ENCODE measurements around the gene MICA.
"Not testable (repeated sequence)": the region's sequence is repeated elsewhere in the genome, so short reads cannot be mapped to it uniquely, and the experiment has no call there.

Gene MICA

DNA sequence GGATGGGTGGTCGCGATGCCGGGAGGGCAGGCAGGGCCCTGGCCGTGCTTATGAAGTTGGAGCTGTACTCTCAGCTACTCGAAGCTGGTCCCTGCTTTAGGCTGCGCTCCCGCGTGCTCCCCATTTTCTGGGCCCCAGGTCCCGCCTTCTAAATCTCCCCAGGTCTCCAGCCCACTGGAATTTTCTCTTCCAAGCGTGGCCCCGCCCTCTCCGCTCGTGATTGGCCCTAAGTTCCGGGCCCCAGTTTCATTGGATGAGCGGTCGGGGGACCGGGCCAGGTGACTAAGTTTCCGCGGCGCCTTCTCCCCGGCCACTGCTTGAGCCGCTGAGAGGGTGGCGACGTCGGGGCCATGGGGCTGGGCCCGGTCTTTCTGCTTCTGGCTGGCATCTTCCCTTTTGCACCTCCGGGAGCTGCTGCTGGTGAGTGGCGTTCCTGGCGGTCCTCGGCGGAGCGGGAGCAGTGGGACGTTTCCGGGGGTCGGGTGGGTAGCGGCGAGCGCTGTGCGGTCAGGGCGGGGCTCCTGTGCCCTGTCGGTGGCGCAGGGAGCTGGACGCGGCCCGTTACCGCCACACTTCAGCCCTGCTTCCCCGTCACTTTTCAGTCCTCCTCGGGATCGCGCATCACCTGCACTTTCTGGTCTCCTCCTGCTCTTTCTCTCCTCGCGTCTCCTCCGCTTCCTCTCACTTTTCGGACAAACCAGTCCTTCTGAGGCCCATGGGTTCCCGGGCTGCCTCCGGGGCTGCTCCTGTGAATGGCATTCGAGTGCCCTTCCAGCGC, at the start of gene MICA:
Gene MICA (plus strand): TSS at position 313 of the 778 bp plus-strand sequence. CDS start 38 bp downstream, at position 351.
- DNase-seq: peak; percentile 26

DNA sequence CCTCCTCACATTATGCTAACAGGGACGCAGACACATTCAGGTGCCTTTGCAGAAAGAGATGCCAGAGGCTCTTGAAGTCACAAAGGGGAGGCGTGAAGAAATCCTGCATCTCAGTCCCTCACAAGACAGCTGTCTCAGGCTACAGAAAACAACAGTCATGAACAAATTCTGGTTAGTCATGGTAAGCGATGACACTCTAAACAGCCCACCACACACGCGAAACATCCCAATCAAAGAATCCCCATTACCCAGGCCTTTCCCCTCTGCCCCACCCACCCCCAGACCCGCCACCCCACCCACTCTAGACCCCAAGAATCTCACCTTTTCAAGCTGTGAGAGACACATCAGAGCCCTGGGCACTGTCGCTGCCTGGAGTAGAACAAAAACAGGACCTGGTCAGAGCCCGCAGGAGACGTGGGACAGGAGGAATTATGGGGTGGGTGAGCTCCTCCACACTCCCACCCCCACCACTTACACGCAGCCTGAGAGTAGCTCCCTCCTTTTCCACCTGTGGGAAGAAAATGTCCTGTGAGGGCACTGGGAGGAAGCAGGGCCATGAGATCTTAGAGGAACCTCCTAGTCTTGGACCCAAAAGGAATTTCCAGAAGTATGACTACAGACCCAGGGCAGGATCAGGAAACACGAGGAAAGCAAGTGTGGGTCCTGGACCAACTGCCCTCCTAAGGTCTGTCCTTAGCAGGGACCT, 49.1 kb upstream of the MICA start:
- no peak for DNase-seq

DNA sequence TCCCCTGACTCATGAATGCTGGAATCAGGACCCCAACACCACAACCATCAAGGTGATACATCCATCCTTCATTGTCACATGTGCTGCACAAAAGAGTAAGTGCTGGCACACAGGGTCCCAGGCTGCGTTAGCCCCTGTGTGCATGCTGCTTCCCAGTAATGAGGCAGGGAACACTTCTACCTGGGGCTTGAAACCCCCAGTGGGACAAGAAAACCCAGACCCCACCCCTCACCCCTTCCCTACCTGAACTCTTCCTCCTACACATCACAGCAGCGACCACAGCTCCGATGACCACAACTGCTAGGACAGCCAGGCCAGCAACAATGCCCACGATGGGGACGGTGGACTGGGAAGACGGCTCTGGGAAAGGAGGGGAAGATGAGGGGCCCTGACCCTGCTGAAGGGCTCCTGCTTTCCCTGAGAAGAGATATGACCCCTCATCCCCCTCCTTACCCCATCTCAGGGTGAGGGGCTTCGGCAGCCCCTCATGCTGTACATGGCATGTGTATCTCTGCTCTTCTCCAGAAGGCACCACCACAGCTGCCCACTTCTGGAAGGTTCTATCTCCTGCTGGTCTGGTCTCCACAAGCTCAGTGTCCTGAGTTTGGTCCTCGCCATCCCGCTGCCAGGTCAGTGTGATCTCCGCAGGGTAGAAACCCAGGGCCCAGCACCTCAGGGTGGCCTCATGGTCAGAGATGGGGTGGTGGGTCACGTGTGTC, 48.4 kb upstream of the MICA start:
- no peak for DNase-seq

DNA sequence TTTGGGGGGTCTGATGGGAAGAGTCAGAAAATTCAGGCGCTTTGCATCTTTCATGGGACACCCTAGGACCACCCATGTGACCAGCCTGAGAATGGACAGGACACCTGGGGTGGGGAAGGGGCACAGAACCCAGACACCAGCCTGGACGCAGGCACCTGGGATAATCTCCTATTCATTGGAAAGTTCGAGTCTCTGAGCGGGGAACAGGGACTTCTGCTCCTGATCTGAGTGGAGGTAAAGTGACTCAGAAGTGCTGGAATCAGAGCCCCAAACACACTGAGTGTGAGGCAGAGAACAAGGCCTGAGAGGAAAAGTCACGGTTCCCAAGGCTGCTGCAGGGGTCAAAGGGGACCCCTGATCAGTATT, 47.8 kb upstream of the MICA start:
- DNase-seq: no peak

DNA sequence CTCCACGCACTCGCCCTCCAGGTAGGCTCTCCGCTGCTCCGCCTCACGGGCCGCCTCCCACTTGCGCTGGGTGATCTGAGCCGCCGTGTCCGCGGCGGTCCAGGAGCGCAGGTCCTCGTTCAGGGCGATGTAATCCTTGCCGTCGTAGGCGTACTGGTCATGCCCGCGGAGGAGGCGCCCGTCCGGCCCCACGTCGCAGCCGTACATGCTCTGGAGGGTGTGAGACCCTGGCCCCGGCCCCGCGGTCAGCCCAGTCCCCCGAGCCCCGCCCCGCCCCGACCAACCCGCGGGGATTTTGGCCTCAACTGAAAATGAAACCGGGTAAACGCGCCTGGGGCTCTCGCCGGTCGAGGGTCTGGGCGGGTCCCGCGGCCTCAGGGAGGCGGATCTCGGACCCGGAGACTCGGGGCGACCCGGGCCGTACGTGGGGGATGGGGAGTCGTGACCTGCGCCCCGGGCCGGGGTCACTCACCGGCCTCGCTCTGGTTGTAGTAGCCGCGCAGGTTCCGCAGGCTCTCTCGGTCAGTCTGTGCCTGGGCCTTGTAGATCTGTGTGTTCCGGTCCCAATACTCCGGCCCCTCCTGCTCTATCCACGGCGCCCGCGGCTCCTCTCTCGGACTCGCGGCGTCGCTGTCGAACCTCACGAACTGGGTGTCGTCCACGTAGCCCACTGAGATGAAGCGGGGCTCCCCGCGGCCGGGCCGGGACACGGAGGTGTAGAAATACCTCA, 47.0 kb upstream of the MICA start:
- no peak for DNase-seq

DNA sequence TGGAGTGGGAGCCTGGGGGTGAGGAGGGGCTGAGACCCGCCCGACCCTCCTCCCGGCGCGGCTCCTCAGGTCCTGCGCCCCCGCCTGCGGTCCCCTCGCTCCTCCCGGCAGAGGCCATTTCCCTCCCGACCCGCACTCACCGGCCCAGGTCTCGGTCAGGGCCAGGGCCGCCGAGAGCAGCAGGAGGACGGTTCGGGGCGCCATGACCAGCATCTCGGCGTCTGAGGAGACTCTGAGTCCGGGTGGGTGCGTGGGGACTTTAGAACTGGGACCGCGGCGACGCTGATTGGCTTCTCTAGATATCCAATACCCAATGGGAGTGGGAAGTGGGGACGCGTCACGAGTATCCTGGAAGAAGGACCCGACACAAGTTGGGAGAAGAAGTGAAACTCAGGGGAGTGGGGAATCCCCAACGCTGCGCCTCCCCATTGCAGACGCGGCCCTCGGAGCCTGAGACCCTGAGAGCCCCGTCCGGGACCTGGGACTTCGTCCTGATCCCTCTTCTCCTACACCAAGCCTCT, 46.4 kb upstream of the MICA start, which contains the start of gene HLA-B:
Gene HLA-B (minus strand): TSS at position 234 of the 521 bp plus-strand sequence. CDS start 21 bp downstream, at position 213.
- DNase-seq: peak; percentile 29

DNA sequence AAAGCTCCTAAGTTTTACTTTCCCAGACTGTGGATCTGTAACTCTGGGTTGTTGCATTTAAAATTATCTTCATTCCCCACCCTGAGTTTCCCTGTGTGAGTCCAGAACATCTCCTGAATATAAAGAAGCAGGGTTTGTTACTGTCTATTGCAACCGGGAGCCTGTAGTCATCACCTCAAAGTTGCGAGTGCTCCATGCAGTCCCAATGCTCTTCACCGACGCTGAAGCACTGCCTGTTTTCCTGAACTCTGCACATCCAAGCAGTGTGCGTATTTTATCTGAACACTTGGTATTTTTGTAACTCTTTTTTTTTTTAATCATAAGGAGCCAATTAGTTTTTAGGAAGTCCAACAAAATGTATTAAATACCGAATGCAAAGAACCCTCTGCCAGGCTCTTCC, 45.5 kb upstream of the MICA start:
- no peak for DNase-seq

DNA sequence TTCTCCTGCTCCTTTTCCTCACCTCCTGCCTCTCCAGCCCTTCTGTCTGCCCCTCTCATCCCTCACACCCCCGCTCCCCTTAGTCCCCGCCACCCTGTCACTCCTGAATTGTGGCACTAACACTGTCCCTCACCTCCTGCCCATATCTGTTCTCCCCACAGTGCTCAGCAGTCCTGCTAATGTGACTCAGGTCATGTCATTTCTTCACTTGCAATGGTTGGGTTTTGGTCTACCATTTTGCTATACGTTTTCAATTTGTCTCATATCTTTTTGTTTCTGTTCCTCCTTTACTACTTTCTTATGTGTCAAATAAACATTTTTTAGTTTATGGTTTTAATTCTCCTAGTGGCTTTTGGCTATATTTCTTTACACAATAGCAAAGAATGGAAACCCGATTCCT, 45.1 kb upstream of the MICA start:
- DNase-seq: no peak

DNA sequence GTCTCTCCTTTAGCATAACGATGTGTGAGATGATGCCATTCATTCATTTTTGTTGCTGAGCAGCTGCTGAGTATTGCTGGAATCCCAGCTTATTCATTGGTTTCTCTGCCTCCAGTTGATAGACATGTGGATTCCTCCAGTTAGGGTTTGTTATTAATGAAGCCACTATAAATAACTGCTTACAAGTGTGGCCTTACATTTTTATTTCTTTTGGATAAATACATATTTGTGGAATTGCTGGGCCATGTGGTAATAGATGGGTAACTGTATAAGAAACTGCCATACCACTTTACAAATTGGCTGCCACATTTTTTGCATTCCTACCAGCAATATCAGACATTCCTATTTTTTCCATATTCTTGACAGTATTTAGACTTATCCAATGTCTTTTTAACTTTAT, 43.8 kb upstream of the MICA start:
- DNase-seq: no peak

DNA sequence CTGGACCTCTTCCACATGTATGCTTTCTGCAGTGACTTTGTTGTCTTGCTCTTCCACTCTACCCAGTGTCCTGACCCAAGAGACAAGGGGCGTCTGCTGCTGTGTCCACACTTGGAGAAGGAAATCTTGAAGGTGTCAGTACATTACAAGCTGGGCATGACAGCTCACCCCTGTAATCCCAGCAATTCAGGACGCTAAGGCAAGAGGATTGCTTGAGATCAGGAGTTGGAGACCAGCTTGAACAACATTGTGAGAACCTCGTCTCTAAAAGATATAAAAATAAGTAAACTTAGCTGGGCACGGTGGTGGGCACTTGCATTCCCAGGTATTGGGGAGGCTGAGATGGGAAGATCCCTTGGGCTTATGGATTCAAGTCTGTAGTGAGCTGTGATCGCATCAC, 40.6 kb upstream of the MICA start:
- DNase-seq: no peak

DNA sequence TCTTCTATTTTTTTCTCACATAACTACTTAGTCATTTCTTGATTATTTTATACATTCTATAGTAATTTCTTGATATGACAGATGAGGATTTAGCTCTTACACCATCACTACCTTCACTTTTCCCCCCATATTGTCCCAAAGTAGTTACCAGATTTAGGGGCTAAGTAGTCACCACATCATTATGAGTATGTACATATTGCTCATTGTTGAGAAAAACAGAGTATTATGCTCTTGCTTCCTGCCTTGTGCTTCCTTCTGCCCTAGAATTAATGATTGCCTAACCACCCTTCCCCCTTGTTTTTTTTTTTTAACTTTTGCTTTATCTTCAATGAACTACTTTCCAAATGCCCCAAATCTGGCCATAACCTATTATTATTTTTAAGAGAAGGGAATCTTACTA, 39.6 kb upstream of the MICA start:
- no peak for DNase-seq

DNA sequence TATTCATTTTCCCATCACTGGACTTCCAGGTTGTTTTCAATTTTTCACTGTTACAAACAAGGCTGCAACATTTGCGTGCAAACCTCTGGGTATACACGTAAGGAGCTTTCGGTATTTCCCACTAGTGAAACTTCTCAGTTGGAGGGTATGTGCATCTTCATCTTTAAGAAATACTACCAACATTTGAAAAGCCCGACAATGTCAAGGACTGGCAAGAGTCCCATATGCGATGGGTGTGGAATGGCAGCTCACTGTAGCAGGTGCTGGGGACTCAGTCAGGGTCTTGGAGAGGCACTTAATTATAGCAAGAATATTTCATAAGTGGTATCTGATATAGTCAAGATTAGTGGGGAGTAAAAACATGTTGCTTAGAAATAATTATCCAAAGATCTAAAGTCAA, 37.5 kb upstream of the MICA start:
- no peak for DNase-seq

DNA sequence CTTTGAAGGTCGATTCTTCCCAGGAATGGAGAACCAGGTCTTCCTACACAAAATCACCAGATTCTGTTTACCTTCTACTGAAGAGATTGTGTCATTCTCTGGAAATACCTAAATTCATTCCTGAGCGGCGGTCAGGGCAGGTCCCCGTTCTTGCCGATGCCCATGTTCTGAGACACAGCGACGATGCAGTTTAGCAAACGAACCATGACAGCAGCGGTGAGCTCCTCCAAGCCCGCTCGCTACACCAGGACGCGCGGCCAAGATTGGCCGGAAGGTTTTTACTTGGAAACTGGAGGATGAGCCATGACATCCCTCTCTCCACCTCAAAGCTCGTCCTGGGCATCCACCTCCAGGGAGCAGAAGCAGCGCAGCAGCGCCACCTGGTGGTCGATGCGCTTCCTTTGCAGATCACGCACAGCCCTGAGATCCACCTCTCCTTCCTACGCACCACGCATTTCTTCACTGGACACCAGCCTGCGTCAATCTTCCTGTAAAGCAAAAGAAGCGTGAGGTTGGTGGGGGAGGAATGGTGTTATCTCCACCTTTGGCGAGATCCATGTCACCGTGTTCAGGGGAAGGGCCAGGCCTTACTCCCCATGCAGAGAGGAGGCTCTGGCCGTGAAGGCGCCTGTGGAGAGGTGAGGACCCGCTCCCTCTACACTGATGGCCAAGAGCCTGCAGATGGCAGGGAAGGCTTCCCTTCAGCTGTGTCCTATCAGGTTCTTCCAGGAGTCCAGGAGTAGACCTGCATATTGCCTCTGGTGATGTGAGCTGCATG, 36.5 kb upstream of the MICA start:
- DNase-seq: peak; percentile 69

DNA sequence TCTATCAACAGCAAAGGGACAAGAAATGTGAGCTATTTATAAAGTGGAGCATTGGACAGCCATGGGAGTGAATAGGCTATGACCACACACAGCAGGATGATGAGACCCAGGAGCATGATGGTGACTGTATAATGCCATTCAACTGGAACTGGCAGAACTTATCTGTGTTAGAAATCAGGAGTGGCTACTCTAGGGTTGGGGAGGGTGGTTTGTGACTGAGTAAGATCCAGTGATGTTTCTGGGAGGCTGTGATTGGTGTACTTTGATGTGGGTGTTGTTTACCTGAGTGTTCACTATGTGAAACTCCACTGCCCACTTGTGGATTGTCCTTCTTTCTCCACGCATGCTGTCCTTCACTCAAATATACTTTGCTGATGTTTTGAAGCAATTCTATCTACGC, 34.9 kb upstream of the MICA start:
- no peak for DNase-seq

DNA sequence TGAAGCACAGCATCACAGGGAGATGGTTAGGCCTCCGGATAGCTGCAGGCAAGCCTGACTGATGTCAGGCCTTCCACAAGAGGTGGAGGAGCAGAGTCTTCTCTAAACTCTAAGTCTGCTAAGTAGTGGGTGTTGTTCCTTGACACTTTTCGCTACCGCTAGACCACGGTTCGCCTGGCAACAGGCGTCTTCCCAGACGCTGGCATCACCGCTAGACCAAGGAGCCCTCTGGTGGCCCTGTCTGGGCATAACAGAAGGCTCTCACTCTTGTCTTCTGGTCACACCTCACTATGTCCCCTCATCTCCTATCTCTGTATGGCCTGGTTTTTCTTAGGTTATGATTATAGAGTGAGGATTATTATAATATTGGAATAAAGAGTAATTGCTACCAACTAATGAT, 29.3 kb upstream of the MICA start:
- DNase-seq: not testable (repeated sequence)

DNA sequence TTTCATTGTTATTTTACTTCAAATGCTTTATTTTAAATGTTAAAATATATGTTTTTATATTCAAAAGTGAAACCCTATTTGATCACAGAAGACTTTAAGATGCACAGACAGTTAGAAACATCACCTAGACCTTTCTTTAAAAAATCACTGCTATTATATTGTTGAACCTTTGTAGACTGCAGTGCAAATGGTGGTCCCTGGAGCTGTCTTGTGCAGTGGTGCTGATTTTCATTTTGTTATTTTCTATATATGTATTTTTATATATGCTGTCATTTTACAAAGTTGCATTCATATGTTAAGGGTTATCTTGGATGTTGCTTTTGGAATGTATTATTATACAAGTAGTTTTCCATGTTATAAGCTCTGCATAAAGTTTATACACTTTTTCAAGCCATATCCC, 27.7 kb upstream of the MICA start:
- DNase-seq: no peak

DNA sequence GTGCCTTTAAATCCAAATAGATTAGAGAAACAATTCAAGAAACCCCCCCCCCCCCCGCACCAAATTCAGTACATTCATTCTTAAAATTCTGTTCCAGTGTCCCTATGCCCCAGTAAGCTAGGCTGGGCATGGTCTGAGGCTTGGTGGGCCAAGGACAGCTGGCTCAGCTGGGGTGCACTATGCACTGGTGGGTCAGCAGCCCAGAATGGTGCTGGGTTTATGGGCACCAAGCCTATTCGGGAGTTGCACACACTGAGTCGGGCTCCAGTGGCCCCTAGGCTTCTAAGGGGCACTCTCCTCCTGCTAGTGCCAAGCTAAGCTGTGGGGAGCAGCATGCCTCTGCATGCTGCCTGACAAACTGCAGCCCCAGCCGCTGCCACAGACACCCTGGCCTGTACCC, 26.4 kb upstream of the MICA start:
- DNase-seq: no peak

DNA sequence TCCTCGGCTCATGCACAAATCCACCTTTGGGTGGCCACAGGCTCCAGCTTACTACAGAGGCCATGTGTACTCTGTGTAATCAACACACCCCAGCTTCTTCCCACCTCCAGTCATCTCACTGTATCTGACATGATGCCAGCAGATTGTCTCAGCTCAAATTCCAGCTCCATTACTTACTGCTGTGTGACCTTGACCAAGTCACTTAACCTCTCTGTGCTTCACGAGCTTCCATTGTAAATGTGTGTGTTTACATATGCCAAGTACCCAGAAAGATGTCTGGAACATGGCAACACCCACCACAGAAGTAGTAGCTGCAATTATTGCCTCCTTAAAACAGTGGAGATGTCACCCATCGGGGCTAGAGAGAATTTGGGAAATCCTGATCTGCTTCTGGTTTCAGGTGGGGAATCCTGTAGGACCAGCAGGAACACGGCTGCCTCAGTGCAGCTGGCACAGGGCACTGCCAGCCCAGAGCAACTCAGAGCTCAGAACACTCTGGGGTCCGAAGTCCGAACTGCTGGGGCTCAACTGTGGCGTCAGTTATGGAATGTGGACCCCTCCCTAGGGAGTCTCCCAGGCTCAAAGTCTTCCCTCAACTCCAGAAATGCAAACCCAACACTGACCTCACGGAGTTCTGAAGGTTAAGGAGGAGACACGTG, 25.2 kb upstream of the MICA start:
- DNase-seq: no peak

DNA sequence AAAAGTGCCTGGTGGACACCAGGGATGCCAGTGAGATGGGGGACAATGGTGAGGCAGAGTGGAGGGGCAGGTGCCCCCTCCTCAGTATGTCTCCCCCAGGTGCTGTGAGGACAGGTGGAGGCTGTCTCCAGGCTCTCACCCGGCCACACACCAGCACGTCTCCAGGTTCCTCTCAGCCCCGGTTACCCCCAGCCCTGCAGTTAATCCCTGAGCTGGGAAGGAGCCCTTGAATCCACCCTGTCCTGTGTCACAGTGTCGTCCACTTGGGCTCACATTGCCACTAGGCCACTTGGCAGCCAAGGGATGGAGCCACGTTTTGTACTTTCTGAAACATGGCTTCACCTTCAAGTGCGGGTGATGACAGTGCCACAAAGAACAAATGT, 24.7 kb upstream of the MICA start:
- DNase-seq: no peak

DNA sequence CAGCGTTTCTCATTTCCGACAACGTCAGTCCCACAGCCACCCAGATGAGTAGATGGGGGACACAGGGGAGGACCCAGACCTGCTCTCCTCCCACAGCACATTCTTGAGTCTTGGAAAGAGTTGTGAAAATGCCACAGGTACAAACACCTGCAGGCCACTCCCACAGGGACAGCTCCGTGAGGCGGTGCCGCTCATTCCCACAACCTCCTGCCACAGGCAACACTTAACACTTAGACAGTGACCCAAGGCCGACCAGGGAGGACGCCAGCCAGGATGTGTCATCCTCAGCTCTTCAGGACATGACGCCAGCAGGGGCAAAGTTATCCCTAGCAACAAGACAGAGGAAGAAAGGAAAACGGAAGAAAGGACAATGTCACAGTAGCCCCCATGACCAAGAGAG, 23.5 kb upstream of the MICA start:
- no peak for DNase-seq

DNA sequence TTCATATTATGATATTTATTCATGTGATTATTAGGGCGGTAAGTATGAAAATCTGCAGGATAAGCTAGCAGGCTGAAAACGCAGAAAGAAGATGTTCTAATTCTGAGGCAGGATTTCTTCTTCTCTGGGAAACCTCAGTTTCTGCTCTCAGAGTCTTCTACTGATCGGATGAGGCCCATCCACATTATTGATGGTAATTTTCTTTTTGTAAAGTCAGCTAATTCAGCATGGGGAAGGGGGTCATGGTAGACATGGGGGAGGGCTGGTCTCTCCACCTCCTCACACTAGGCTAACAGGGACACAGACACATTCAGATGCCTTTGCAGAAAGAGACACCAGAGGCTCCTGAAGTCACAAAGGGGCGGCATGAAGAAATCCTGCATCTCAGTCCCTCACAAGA, 21.7 kb upstream of the MICA start:
- no peak for DNase-seq

DNA sequence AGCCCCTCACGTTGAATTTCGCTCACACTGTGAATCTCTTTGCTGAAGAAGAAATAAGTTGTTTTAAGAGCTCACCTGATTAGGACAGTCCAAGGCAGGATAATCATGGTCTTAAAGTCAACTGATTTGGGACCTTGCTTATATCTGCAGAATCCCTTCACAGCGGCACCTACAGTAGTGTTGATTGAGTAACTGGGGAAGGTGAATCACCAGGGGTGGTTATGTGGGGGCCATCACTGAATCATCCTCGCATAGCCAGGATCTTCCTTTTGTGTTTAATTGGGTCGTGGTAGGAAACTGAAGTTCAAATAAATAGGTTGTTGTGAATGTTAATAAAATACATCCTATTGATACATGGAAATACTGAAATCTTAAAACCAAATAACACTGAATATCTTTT, 20.2 kb upstream of the MICA start:
- DNase-seq: no peak

All from NCI-H1105 treated with DMSO at 0.1 percent for 48 hours (cell line).